NCI-H2196 treated with DMSO at 0.1 percent for 48 hours (cell line): ENCODE measurements around the gene C1orf122.

Experiments
- DNase-seq: peaks from one replicate; lab custom pipeline; 2025; ENCODE audit not compliant: unreplicated experiment; lab: John Stamatoyannopoulos, UW

The C1orf122 gene

DNA sequence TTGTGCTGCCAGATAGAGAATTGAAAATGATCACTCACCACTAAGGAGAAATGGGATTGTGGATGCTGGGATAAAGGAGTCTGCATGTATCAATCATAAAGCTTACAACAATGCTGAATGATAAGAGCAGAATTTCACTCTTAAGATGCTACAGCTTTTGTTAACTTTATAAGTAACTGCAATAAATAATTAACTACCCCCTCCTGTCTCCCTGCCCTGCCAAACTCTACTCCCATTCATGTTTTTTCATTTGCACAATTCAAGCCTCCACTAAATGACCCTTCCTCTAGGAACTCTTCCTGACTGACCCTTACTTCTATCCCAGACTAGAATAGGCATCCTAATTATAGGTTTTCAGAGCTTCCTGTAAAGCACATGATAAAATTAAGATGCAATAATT lies 36.9 kb downstream of the C1orf122 start:
- no peak for DNase-seq

GRCh38 chr1:37845049-37845646 lies 37.6 kb downstream of the C1orf122 start:
- no peak for DNase-seq

- DNase-seq, result no peak
Measured at GRCh38 chr1:37845786-37846185, 38.2 kb downstream of the C1orf122 start.

DNA sequence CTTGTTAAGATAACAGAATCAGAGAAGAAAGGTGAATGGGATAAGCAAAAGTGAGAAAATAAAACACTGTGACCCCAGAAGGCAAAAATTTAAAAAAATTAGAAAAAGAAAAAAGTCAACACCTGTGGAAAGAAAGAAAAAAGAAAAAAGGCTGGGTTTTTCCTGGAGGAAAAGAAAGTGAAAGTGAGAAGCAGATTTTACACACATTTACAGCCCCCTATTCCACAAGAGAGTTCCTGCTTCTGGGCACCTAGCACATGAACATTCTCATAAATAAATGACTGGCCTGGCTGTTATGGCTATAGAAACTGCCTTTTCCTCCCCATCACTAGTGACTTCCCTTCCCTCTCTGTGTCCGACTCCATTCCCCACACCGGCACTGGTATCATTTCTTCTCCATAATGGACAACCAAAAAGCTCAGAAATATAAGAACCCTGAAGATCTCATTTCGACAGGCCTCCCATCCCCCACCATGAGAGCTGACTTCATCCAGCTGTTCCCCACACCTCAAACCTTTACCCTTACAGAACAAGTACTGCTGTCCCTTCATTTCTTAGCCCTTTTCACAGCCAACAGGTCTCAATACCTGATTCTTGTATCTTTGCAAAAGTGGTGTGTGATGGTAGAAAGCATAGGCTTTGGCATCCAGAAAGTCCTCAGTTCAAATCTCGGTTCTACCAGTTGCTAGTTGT lies 39.2 kb downstream of the C1orf122 start:
- no peak for DNase-seq

DNA sequence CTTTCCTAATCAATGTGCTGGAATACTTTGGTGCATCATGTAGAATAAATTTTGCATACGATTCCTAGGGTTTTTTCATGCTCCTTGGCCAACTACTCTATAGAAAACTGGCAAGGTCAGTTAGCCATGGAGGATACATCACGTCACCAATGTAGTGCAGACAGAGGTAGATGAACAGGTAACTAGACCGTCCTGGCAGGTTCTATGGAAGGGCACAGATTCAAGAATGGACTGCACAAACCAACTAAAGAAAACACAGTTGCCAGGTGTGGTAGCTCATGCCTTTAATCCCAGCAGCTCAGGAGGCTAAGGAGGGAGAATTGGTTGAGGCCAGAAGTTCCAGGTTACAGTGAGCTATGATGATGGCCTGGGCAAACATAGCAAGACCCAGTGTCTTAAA lies 41.9 kb downstream of the C1orf122 start:
- DNase-seq, result no peak

DNA sequence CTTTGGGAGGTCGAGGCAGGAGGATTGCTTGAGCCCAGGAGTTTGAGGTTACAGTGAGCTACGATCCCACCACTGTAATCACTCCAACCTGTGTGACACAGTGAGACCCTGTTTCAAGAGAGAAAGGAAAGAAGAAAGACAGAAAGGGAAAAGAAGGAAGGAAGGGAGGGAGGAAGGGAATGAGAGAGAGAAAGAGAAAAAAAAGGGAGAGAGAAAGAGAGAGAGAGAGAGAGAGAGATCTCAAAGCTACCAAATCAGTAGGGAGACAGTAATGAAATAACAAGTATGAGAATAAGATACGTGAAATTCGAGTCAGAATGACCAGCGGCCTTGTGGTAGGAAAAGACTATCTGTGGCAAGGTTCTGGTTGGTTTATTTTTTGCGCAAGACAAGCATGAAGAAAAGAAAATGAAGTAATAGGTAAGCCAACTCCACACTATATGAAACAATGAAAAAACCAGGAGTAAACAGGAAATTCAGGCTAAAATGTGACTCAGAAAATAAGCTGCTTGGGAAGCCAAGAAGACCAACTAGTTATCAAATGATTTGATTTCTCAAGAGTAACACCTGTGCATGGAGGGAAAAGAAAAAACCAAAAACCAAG lies 42.9 kb downstream of the C1orf122 start:
- no peak for DNase-seq

GRCh38 chr1:37851262-37851661 lies 43.7 kb downstream of the C1orf122 start:
- DNase-seq, result no peak

DNA sequence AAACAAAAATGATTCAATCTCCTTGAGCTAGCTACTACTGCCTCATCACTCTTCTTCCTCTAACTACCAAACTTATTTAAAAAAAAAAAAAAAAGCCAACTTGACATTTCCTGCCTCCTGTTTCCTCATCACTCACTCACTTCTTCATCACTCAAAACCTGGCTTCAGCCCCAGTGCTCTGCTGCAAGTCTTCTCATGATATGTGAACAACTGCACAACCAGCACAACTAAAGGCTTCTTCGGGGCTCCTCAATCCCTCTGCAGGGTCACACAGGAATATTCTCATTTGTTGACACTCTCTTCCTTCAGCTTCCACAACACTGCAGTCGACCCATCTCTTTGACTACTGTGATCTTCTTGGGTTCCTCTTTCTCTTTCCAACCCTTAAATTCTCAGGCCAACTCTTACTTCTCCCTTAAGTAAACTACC lies 44.2 kb downstream of the C1orf122 start:
- no peak for DNase-seq

- no peak for DNase-seq
Measured at GRCh38 chr1:37853157-37853556, 45.6 kb downstream of the C1orf122 start.

DNA sequence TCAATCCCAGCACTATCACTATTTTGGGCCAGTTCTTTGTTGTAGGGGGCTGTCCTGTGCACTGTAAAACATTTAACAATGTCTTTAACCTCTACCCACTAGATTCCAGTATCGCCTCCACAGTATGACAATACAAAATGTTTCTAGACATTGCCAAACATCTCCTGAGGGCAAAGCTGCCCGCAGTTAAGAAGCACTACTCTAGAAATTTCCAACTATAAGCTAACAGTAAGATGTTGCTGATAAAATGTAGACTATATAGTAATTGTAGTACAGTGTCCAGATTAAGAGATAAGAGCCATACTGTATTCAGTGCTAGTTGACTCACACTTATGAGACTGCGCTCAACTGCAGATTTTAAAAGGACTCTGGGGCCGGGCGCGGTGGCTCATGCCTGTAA lies 46.8 kb downstream of the C1orf122 start:
- DNase-seq, result no peak
